Nephron progenitor cell (in vitro differentiated cells): Measurements from ENCODE around the gene PHTF2.
A peak's percentile ranks its signal among the peaks of the same experiment; 100 is the strongest.

Experiments used
- DNase-seq: peaks from one replicate; pipeline ENCODE4 v3.0.0; 2021
- H3K27ac Mint-ChIP-seq: 2 replicates; pipeline ENCODE4 v1.8.0; 2021; ENCODE audit warnings: mild to moderate bottlenecking, moderate library complexity, mixed read lengths
- H3K27me3 Mint-ChIP-seq: 2 replicates; pipeline ENCODE4 v1.8.0; 2021; ENCODE audit warnings: mild to moderate bottlenecking, low read depth, mixed read lengths; ENCODE audit not compliant: poor library complexity
- H3K36me3 Mint-ChIP-seq: 2 replicates; pipeline ENCODE4 v1.8.0; 2021; ENCODE audit warnings: low read depth, mixed read lengths
- H3K4me1 Mint-ChIP-seq: 2 replicates; pipeline ENCODE4 v1.8.0; 2021; ENCODE audit warnings: mixed read lengths
- H3K4me3 Mint-ChIP-seq: 2 replicates; pipeline ENCODE4 v1.8.0; 2021; ENCODE audit warnings: mild to moderate bottlenecking, moderate library complexity, mixed read lengths
- H3K9me3 Mint-ChIP-seq: 2 replicates; pipeline ENCODE4 v1.8.0; 2021; ENCODE audit warnings: mild to moderate bottlenecking, moderate library complexity, mixed read lengths
- TF ChIP-seq, protein P1 (sequence below): fragments of 200-600 bp; sonication (generic); IDR thresholded peaks from 2 replicates; pipeline ENCODE4 v1.5.0; 2021; ENCODE audit warnings: antibody characterized with exemption

PHTF2 gene

GRCh38 chr7:77760809-77761453 is 37.6 kb upstream of the PHTF2 start:
- no peaks in the 10 kb centered on the region for H3K9me3 Mint-ChIP-seq
- peaks cover 8% of the 10 kb centered on the region for H3K36me3 Mint-ChIP-seq
- H3K4me3 Mint-ChIP-seq = no peak overlapping the region
- TF ChIP-seq, protein P1, sequence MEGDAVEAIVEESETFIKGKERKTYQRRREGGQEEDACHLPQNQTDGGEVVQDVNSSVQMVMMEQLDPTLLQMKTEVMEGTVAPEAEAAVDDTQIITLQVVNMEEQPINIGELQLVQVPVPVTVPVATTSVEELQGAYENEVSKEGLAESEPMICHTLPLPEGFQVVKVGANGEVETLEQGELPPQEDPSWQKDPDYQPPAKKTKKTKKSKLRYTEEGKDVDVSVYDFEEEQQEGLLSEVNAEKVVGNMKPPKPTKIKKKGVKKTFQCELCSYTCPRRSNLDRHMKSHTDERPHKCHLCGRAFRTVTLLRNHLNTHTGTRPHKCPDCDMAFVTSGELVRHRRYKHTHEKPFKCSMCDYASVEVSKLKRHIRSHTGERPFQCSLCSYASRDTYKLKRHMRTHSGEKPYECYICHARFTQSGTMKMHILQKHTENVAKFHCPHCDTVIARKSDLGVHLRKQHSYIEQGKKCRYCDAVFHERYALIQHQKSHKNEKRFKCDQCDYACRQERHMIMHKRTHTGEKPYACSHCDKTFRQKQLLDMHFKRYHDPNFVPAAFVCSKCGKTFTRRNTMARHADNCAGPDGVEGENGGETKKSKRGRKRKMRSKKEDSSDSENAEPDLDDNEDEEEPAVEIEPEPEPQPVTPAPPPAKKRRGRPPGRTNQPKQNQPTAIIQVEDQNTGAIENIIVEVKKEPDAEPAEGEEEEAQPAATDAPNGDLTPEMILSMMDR = no peak
- no peaks in the 10 kb centered on the region for H3K27me3 Mint-ChIP-seq
- H3K27ac Mint-ChIP-seq = peak overlapping the region; percentile 10
- peaks cover 6% of the 10 kb centered on the region for H3K4me1 Mint-ChIP-seq
- no peak for DNase-seq

- Mint-ChIP-seq H3K36me3 (peaks cover 45% of the 10 kb centered on the region), H3K27me3 (no peaks in the 10 kb centered on the region), H3K4me1 (peaks cover 6% of the 10 kb centered on the region), H3K27ac (peak overlapping the region; percentile 11), H3K9me3 (no peaks in the 10 kb centered on the region), H3K4me3 (no peak overlapping the region)
- DNase-seq = no peak
- TF ChIP-seq, protein P1 = no peak
Measured at GRCh38 chr7:77765481-77765880, 33.1 kb upstream of the PHTF2 start.

GRCh38 chr7:77765906-77766800 is 32.4 kb upstream of the PHTF2 start:
- no peaks in the 10 kb centered on the region for H3K27me3 Mint-ChIP-seq
- H3K4me1 Mint-ChIP-seq = peaks cover 3% of the 10 kb centered on the region
- peak overlapping the region; percentile 23 for H3K27ac Mint-ChIP-seq
- H3K9me3 Mint-ChIP-seq = no peaks in the 10 kb centered on the region
- DNase-seq = no peak
- no peak overlapping the region for H3K4me3 Mint-ChIP-seq
- H3K36me3 Mint-ChIP-seq = peaks cover 49% of the 10 kb centered on the region
- TF ChIP-seq, protein P1 = no peak

- Mint-ChIP-seq H3K36me3 (peaks cover 51% of the 10 kb centered on the region), H3K27ac (peak overlapping the region; percentile 23), H3K4me3 (no peak overlapping the region), H3K27me3 (no peaks in the 10 kb centered on the region), H3K4me1 (no peaks in the 10 kb centered on the region), H3K9me3 (no peaks in the 10 kb centered on the region)
- no peak for DNase-seq
- TF ChIP-seq, protein P1 = no peak
Measured at GRCh38 chr7:77766801-77767605, 31.6 kb upstream of the PHTF2 start.

DNA sequence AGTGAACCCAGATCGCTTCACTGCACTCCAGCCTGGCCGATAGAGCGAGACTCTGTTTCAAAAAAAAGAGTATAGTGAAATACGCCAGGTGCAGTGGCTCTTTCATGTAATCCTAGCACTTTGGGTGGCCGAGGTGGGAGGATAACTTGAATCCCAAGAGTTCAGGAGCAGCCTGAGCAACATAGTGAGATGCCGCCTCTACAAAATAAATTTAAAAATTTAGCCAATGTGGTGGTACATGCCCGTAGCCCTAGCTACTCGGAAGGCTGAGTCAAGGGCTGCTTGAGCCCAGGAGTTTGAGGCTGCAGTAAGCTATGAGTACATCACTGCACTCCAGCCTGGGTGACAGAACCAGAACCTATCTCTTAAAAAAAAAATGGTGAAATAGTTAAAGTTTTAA is 28.3 kb upstream of the PHTF2 start:
- DNase-seq = no peak
- TF ChIP-seq, protein P1 = no peak
- Mint-ChIP-seq H3K9me3 (no peaks in the 10 kb centered on the region), H3K4me3 (no peak overlapping the region), H3K27me3 (no peaks in the 10 kb centered on the region), H3K27ac (no peak overlapping the region), H3K4me1 (no peaks in the 10 kb centered on the region), H3K36me3 (peaks cover 75% of the 10 kb centered on the region)
